WERI-Rb-1 (cell line): ENCODE results near the gene SPTLC3.

Experiments
- DNase-seq: peaks from one replicate; pipeline ENCODE4 v3.0.0-alpha.2; 2020
- H3K27ac ChIP-seq: fragments of 250-450 bp; sonication (Bioruptor Pico); 2 replicates; pipeline ENCODE4 v1.5.1; 2020; ENCODE audit warnings: mild to moderate bottlenecking, moderate library complexity
- H3K27me3 ChIP-seq: fragments of 250-450 bp; sonication (Bioruptor Pico); 2 replicates; pipeline ENCODE4 v1.5.1; 2021; ENCODE audit warnings: mild to moderate bottlenecking, low read depth, moderate library complexity; ENCODE audit not compliant: insufficient read depth, severe bottlenecking
- H3K36me3 ChIP-seq: fragments of 250-450 bp; sonication (Bioruptor Pico); 2 replicates; pipeline ENCODE4 v1.5.1; 2020; ENCODE audit warnings: mild to moderate bottlenecking, moderate library complexity
- H3K4me3 ChIP-seq: 2 replicates; pipeline ENCODE4 v1.5.1; 2011; ENCODE audit warnings: low read depth, mild to moderate bottlenecking, control low read depth, low read length
- H3K9me3 ChIP-seq: fragments of 250-450 bp; sonication (Bioruptor Pico); 2 replicates; pipeline ENCODE4 v1.5.1; 2021; ENCODE audit warnings: mild to moderate bottlenecking, moderate library complexity; ENCODE audit not compliant: severe bottlenecking
- TF ChIP-seq, protein P1 (sequence below): IDR thresholded peaks from 2 replicates; pipeline ENCODE4 v1.5.1; 2011; ENCODE audit warnings: low read depth, mild to moderate bottlenecking, control low read depth, inconsistent platforms, low read length

Gene SPTLC3

DNA sequence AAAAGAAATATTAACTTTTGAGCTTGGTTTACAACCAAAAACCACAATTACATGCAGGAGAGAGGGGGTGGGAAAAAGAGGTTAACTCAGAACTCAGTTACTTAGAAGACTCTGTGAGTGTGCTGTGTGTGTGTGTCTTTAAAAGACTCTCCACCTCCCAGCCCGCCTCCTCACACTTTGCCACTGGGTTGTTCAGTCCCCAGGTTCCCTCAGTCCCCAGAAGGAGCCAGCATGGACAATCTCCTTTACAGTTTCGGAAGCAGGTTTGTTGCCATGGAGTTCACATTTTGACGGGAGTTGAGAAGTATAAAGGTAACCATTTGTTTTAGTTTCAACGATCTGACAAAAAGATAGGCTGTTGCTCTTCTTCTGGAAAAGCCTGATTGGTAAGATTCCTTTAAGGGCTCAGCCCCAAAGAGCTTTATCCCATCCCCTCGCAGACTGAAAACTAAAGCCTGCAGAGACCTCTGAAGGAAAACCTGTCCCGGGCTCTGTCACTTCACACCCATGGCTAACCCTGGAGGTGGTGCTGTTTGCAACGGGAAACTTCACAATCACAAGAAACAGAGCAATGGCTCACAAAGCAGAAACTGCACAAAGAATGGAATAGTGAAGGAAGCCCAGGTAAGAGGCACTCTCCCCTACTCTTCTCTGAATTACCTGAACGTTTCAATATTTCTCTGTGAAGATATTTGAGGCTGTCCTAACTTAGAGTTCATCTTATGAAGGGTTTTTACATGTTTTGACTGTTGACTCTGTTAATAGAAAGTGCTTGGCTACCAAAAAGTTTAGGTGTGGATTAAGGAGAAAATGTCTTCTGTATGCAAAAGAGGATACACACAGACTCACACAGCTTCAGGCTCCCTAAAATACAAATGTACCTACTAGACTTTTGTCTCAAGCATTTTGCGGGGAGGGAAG, at the start of gene SPTLC3:
TSS of gene SPTLC3 (plus strand) at position 212 of the 921 bp plus-strand sequence. CDS start at position 508, 296 bp downstream.
- Histone ChIP-seq H3K9me3 (no peaks in the 10 kb centered on the region), H3K36me3 (no peaks in the 10 kb centered on the region), H3K4me3 (no peak within 1 kb of the TSS), H3K27ac (no peak within 1 kb of the TSS), H3K27me3 (no peaks in the 10 kb centered on the region)
- no peak for DNase-seq
- TF ChIP-seq, protein P1, sequence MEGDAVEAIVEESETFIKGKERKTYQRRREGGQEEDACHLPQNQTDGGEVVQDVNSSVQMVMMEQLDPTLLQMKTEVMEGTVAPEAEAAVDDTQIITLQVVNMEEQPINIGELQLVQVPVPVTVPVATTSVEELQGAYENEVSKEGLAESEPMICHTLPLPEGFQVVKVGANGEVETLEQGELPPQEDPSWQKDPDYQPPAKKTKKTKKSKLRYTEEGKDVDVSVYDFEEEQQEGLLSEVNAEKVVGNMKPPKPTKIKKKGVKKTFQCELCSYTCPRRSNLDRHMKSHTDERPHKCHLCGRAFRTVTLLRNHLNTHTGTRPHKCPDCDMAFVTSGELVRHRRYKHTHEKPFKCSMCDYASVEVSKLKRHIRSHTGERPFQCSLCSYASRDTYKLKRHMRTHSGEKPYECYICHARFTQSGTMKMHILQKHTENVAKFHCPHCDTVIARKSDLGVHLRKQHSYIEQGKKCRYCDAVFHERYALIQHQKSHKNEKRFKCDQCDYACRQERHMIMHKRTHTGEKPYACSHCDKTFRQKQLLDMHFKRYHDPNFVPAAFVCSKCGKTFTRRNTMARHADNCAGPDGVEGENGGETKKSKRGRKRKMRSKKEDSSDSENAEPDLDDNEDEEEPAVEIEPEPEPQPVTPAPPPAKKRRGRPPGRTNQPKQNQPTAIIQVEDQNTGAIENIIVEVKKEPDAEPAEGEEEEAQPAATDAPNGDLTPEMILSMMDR: no peak

GRCh38 chr20:12961725-12962124, 47.0 kb upstream of the SPTLC3 start:
- Histone ChIP-seq H3K27me3 (no peaks in the 10 kb centered on the region), H3K36me3 (no peaks in the 10 kb centered on the region), H3K9me3 (no peaks in the 10 kb centered on the region), H3K27ac (no peak overlapping the region), H3K4me3 (no peak overlapping the region)
- no peak for DNase-seq
- TF ChIP-seq, protein P1: no peak

- Histone ChIP-seq H3K36me3 (no peaks in the 10 kb centered on the region), H3K9me3 (no peaks in the 10 kb centered on the region), H3K4me3 (no peak overlapping the region), H3K27me3 (no peaks in the 10 kb centered on the region), H3K27ac (no peak overlapping the region)
- DNase-seq: no peak
- TF ChIP-seq, protein P1: no peak
Observed at GRCh38 chr20:12962895-12963294, 45.9 kb upstream of the SPTLC3 start.

GRCh38 chr20:12963416-12963815, 45.4 kb upstream of the SPTLC3 start:
- no peaks in the 10 kb centered on the region for H3K9me3 ChIP-seq
- no peaks in the 10 kb centered on the region for H3K27me3 ChIP-seq
- no peak for DNase-seq
- H3K27ac ChIP-seq: no peak overlapping the region
- no peaks in the 10 kb centered on the region for H3K36me3 ChIP-seq
- H3K4me3 ChIP-seq: no peak overlapping the region
- TF ChIP-seq, protein P1: no peak

GRCh38 chr20:12965212-12965869, 43.4 kb upstream of the SPTLC3 start:
- TF ChIP-seq, protein P1: no peak
- Histone ChIP-seq H3K9me3 (peaks cover 4% of the 10 kb centered on the region), H3K36me3 (no peaks in the 10 kb centered on the region), H3K27me3 (no peaks in the 10 kb centered on the region), H3K27ac (no peak overlapping the region), H3K4me3 (no peak overlapping the region)
- DNase-seq: no peak
